Heart left ventricle (tissue), 13 donors: ENCODE data around the gene HOMEZ.

Source experiments
- CTCF ChIP-seq, 12 donors: fragments of 200-600 bp; sonication (generic) in 4 of 12; IDR thresholded peaks; one replicate each; pipeline versions ENCODE4 v1.5.0 to v1.8.0; 2018 to 2022; ENCODE audit warnings: antibody characterized with exemption in 12 of 12, mild to moderate bottlenecking in 5 of 12
- POLR2A ChIP-seq, 2 donors: fragments of 450-650 bp; IDR thresholded peaks; one replicate each; pipeline ENCODE4 v1.6.1; 2017; ENCODE audit warnings: antibody characterized with exemption in 2 of 2, mild to moderate bottlenecking in 2 of 2, moderate library complexity in 2 of 2
- donor health status: ischemic (EF 13 %, LVEDD 7.1; RV severe dilation, severe dysfunction).
- donor health status: DM: no; HTN: yes; CAD: no.
- donor health status: DM: no; HTN: no; CAD: no.
- donor health status: ischemic (EF 25% LVEDD 6.9; RV normal size, moderate dysfunction).
- donor health status: ischemic (EF 25% LVEDD 5.7; RV mildly dilated, moderate dysfunction).
- donor health status: ischemic (EF 35%, LVEDD 5.7; RV mildly dilated, moderate dysfunction).
- donor health status: nonischemic (EF 11% LVEDD 7.7; RV severe dilation, severe dysfunction).
- donor health status: DM: yes; HTN: yes; CAD: no.
- donor health status: PGD.
- donor health status: ischemic (EF 29% LVEDD 5.4; RV normal size, mild dysfunction).
- donor health status: nonischemic (EF 23%, LVEDD 6.1; RV moderate dilation, normal function).

GRCh38 chr14:23323838-23324454 is 38.0 kb upstream of the HOMEZ start:
- TF ChIP-seq POLR2A (IDR thresholded peaks at IDR 0.05) (no peak), CTCF (IDR thresholded peaks at IDR 0.05) (no peak)
